HG02763 (cell line): Measurements from ENCODE around the gene CALML3.

ENCODE experiments used
- ATAC-seq: cut with Tn5 transposase; IDR thresholded peaks from one replicate; pipeline ENCODE4 v1.9.1; 2021; ENCODE audit warnings: mild to moderate bottlenecking, moderate library complexity; ENCODE audit not compliant: unreplicated experiment

The CALML3 gene

DNA sequence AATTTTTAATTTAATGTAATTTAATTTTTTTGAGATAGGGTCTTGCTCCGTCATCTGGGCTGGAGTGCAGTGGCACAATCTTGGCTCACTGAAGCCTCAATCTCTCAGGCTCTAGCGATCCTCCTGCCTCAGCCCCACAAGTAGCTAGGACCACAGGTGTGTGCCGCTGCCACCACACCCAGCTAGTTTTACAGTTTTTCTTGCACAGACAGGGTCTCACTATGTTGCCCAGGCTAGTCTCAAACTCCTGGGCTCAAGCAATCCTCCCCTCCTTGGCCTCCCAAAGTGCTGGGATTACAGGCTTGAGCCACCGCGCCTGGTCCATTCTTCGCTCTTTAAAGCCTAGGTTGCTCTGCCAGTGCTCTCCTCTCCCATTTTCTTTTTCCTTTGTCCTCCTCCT is 12.9 kb downstream of the CALML3 start:
- no peak for ATAC-seq

DNA sequence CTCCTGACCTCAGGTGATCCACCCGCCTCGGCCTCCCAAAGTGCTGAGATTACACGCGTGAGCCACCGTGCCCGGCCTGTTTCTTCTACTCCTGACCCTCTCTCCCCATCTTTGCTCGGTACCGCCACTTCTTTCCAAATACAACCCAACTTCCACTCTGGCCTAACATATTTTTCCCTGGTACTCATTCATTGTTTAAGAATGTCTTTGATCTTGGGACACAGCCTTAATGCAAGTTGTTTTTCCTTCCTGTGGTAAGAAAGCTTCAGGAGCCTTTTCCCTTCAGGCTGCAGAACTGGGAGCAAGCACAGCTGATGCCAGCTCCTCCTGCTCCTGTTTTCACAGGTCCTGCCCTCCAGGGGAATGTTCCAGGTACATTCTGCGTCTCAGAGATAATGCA is 13.7 kb downstream of the CALML3 start:
- no peak for ATAC-seq

DNA sequence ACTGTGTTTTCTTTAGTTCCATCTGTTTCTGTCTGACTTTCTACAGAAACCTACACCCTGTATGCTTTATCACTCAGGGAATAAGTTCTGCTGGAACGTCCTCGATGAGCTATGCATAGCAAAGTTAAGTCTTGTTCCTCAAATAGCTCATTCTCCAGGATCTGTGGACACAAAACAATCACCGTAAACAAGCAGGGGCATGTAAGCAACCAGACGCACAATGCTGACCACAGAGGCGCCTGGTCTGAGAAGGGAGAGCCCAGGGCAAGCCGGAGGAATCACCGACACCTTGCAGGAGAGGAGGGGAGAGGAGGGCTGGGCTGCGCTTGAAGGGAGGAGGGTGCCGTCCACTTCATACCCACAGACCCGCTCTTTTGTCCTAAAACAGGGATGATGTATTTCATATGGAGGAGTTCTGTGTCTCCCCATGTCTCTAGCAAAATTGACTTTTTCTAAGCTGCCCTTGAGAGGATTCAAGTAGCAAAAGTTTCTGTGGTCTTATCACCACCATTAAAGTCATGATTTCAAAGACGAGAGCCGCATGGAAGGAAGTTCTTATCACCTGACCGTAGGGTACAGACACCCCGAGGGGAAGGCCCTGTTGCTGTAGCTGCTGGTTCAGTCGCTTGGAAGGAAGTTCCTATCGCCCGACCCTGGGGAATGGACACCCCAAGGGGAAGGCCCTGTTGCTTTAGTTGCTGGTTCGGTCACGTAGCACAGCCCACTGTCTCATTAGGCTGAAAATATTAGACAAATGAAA is 14.3 kb downstream of the CALML3 start:
- ATAC-seq, result no peak

DNA sequence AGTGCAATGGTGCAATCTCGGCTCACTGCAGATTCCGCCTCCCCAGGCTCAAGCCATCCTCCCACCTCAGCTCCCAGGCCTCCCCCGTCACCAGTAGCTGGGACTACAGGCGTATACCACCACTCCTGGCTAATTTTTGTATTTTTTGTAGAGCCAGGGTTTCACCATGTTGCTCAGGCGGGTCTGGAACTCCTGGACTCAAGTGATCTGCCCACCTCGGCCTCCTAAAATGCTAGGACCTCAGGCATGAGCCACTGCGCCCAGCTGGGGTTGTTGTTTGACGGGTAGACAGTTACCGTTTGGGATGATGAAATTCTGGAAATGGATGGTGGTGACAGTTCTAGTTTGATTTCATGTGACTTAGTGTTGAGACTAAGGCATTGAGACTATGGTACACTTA is 15.3 kb downstream of the CALML3 start:
- no peak for ATAC-seq

DNA sequence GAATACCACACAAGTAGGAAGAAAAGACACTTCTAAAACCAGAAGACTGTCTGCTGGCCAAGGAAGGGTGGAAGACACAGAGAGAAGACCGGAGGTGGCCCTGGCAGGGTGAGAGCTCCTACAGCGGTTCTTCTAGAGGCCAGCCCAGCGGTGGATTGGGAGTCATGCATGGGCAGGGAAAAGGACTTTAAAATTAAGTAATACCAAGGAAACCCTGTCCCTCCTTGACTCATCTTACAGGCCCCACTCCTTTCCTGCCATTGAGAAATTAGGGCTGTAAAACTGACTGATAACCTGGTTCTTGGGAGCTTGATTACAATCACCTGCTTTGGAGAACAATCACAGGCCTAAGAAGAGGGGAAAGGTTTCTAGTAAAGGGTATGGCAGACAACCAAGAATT is 16.1 kb downstream of the CALML3 start:
- no peak for ATAC-seq

DNA sequence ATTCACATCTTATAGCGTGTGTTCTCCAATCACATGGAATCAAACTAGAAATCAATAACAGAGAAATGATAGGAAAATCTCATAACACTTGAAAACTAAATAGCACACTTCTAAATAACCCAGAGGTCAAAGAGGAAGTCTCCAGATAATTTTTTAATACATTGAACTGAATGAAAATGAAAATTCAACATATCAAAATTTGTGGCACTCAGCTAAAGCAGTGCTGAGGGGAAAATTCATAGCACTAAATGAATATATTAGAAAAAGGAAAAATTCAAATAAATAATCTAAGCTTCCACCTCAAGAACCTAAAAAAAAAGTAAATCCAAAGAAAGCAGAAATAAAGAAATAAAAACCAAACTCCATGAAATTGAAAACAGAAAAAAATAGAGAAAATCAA is 17.3 kb downstream of the CALML3 start:
- ATAC-seq, result no peak

DNA sequence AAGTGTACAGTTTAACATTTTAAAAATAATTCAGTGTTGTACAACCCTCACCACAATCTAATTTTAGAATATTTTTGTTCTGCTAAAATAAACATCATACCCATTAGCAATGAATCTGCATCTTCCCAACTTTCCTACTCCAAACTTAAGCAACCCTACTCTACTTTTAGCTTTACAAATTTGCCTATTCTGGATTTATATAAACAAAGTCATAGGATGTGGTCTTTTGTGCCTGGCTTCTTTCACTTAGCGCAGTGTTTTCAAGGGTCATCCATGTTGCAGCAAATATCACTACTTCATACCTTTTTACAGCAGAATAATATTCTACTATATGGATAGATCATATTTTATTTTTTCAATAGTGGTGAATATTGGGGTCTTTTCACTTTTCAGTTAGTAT is 18.9 kb downstream of the CALML3 start:
- no peak for ATAC-seq

DNA sequence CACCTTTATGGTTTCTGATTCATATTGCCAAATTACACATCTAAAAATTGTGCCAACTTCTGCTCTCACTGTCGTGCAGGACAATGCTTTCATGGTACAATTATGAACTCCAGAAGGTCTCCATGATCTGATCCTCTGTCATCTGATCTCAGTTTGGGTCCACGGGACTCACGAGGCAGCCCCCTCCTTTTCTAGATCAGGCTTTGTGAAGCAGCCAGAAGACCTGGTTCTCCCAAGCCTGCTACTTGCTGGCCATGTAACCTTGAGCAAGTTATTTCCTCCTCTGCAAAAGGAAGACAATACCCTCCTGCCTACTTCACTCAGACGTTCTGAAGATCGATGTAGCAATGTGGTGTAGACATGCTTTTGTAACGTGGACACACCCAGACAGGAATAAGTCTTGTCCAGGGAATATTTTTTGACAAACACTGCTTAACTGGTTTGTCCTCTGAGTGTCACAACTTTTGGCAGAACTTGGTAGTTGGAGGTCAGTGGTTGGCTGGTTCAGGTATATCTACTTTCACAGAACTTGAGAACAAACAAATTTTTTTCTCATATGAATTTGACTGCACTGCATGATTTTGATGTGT is 19.6 kb downstream of the CALML3 start:
- ATAC-seq, result no peak

DNA sequence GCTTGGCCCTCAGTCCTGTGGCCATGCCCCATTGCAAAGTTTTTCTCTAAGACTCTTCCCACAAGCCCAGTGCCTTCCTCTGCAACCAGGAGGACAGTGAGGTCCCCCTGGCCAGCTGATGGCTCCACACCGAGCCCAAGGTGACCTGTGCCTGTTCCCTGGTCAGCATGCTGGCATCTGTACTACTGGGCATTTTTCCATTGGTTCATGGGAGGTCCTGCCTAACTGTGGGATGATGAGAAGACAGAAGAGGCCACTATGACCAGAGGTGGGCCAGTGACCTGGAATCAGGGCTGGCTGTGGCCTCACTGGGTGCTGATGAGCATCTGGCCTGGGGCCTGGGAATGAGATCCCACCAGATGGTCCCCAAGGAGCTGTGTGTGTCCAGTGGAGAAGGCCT is 20.2 kb downstream of the CALML3 start:
- ATAC-seq, result no peak

DNA sequence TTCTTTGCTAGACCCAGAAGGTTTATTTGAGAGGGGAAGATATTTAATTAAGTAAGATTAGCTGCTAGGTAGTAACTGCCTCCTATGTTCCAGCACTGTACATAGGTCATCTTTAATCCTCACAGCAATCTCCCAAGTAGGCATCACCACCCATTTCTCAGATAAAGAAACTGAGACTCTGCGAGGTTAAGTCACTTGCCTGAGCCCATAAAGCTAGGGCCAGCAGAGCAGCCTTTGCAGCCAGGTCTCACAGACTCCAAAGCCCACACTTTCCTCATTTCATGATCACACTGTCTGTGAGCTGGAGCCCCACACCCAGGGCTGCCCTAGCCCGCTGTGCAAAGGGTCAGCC is 20.6 kb downstream of the CALML3 start:
- no peak for ATAC-seq

DNA sequence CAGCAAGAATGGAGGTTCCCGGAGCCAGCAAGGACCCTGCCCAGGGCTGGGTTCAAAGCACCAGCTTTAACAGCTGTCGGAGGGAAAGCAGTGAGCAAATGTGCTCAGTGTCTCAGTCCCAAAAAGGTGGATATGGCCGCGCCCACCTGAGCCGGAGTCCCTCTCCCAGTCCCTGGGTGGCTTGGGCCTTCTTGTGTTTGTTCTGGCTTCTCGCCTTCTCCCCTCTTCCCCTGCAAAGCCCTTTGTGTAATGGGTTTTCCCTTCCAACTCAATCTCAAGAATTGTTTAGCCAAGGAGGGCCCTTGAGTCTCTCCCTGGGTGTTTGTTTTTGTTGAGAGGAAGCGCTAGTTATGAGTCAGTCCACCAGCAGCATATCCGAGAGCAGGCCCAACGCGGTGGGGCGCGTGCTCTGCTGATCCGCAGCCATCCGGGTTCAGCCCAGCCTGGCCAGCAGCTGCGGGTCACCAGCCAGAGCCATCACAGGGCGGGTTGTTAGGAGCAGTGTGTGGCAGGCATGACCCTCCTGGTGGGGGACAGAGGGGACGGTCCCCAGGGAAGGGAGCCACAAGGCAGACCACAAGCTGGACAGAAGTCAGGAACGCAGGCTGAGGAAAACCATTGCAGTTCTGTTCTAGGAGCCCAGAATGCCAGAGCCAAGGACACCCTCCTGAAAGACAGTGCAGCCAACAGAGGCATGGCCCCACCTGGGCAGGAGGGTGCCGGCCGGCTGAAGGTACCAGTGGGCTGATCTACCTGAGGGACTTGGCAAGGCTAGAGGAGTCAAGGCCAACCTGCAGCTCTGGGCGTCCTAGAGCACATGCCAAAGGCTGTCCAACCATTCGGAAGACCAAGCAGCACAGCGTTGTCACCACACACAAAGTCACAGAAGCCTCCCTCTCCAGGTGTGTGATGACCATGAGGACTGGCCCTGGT is 21.3 kb downstream of the CALML3 start:
- no peak for ATAC-seq

DNA sequence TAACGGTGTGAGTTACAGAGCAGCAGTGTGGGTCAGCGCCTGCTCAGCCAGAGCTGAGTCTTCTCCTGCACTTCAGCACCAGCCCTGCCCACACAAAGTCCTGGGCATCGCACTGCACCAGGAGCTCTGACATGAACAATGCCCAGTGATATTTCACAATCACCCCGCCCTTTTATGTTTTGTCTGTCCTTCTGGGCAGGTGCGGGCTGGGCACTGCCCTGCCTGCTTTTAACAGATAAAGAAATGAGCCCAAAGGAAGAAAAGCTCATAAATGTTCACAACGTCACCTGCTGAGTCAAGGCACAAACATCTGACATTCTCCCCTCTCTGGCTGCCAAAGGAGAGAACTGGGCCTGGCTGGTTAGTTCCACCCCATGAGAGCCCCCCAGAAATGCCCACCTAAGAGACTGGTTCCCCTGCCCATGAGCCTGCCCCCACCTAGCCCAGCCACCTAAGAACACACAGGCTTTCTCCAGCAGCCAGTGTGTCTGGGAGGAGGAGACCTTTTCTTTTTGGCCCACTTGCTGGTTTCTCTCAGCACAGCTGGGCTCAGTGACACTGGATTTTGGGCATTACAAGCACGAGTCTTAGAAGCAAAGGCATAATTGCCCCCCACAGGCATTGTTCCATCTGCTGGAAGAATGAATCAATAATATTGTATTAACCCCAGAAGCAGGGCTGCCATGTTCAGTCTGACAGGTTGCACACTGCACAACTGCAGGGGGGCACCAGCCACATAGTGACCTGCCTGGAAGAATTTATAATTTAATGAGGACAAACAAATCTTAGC is 22.3 kb downstream of the CALML3 start:
- ATAC-seq, result no peak

DNA sequence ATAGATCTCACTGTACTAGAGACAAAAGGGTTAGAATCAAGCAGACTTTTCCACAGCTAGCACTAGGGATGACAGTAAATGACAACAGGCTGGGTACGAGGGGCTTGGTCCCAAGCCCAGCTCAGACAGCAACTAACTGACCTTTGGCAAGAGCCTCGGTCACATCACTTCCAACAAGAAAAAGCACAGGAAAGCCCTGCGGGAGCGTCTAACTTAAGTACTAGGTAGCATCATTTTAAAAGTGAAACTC is 22.8 kb downstream of the CALML3 start:
- no peak for ATAC-seq

DNA sequence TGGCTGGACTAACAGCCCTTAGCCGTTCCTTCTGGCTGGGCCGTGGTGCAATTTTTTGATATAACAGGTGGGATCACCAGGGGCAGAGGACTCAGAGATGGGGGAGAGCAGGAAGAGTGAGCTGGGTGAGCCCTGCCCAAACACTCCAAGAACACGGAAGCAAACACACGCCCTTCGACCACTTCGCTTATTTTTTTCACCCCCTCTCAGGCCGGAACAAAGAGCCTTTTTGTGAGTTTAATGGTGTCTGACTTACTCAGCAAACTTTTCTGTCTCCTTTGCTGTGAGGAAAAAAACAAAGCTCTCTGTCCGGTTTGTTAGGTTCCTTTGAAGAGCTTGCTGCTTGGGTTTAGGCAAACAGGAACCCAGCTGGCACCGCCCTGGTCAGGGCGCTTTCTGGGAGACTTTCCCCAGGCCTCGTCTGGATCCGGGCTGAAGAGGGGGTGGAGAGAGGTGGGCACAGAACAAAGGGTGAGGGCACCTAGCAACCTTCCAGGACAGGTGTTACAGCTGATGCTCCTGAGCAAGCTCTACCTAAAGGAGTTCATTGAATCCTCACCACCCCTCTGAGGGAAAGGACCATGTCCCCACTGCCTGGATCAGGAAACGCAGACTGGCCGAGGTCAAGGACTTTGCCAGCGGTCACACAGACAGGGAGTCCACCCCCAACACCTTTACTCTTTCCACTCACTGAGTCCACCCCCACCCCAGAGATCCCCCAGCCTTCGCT is 23.3 kb downstream of the CALML3 start:
- ATAC-seq, result no peak

DNA sequence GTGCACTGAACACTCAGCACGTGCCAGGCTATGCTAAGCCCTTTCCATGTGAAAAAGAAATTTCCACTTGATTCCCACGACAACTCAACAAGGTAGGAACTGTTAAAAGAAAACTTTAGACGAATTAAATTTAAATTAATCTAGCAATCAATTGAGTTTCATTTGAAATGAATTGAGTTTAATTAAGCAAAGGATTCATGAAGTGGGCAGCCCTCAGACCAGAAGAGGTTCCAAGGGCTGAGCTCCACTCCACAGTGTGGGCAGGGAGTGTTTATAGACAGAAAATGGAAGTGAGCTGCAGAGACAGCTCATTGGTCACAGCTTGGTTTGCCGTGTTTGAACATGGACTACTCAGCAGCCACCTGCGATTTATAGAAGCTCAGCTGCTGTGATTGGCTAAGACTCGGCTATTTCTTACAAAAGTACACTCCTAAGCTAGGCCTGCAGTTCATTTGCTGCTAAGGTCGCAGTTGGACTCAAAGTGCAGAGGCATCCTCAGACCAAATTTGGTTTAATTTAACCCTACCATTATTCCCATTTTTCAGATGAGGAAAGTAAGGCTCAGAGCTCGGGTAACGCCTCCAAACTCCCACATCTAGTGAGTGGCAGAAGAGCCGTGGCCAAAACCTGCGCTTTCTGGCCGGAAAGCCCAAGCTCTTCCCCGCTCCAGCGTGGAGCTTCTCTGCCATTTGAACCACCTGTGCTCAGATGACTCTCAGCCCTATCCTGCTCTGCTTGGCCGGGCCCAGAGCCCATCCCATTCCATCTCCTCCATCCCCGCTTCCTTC is 24.9 kb downstream of the CALML3 start:
- ATAC-seq, result no peak

DNA sequence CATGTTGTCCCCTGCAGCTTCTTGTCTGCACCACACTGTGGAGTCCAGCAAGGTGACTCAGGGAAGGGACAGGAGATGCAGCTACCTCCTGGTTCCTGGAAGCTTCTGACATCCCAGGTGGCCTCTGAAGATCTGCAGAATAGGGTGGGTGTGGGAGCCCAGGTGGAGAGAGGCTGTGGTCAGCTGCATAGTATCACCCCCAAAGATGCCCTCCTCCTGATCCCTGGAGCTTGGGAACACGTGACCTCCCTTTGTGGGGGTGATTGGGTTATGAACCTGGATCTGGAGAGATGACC is 25.4 kb downstream of the CALML3 start:
- no peak for ATAC-seq

DNA sequence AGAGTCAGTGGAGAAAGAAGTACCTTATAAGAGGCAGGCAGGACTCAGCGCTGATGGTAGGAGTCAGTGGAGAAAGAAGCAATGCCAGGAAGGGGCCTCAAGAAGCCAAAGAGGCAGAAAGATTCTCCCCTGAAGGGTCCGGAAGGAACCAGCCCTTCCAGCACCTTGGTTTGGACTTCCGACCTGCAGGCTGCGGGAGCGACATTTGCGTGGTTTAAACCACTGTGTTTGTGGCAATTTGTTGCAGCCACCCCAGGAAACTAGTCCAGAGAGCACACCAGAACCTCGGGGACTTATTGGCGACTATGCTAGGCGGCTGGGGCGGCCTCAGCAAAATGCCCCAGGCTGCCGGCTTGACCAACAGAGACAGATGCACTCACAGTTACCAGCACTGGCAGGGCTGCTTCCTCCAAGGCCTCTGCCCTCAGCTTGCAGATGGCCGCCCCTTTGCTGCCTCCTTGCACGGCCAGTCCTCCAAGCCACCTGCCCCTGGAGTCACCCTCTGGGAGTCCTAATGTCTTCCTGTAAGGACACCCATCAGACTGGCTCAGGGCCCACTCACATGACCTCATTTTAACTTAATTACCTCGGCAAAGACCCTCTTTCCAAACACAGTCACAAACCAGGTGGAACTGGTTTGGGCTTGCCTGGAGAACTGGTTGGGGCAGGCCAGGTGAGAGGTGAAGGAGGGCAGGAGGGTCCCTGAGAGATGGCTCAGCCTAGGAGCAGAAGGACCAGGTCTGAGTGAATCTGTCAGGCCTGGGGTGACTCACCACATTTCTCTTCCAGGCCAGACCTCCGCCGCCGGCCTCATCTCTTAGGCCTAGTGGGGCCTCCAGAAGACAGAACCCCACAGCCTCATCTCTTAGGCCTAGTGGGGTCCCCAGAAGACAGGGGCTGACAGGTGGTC is 26.1 kb downstream of the CALML3 start:
- no peak for ATAC-seq

DNA sequence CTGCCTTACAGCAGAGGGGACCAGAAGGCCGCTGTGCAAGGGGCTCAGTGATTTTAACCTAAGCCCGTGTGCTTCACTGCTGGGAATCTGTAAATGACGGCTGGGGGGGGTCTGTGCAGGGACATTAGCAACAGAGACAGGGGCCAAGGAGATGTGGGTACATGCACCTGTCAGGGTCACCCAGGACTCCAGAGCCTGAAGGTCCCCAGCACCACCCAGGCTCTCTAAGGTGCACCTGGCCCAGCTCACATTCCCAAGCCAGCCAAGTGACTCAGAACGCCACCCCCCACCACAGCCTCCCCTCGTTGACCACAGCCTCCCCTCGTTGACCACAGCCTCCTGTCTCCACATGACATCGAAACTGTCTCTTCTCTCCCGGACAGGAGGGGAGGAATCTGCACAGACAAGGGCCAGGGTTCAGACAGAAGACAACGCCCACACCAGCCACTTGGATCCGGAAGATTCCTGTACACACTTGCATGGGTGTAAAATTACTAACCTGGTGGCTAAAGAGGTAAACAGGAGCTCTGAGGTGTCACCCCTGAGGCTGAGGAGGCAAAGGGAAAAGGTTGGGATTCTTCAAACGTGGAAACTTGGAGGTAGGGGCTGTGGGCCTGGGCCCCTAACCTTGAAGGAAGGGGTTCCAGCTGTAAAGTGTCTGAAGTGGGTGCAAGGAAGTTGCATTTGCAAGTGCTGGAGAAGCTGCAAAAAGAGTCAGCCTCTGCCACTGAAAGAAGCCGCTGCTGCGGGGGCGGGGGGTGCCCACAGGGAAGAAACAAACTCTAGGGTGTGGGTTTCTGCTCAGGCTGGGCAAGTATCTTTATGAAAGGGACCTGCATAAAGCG is 27.0 kb downstream of the CALML3 start:
- ATAC-seq, result no peak
